GM12873 (cell line): Measurements from ENCODE around the gene METTL16.

ENCODE experiments used
- CTCF ChIP-seq: IDR thresholded peaks from 2 replicates; pipeline ENCODE4 v1.5.1; 2012; ENCODE audit warnings: low read depth, mild to moderate bottlenecking, moderate library complexity, low read length, control low read depth; ENCODE audit not compliant: insufficient read depth; ENCODE audit errors: missing control alignments

The METTL16 gene

GRCh38 chr17:2421315-2422147 lies 90.2 kb downstream of the METTL16 start:
- no peak for TF ChIP-seq CTCF

- no peak for TF ChIP-seq CTCF
Observed at GRCh38 chr17:2420176-2420575, 91.5 kb downstream of the METTL16 start.

GRCh38 chr17:2419486-2419885 lies 92.2 kb downstream of the METTL16 start:
- no peak for TF ChIP-seq CTCF

- no peak for TF ChIP-seq CTCF
Observed at GRCh38 chr17:2418572-2418971, 93.1 kb downstream of the METTL16 start.

- peak; percentile 91 for TF ChIP-seq CTCF
Observed at GRCh38 chr17:2416010-2416734, 95.5 kb downstream of the METTL16 start.

GRCh38 chr17:2415081-2415480 lies 96.6 kb downstream of the METTL16 start:
- TF ChIP-seq CTCF: no peak

- no peak for TF ChIP-seq CTCF
Observed at GRCh38 chr17:2414446-2415064, 97.1 kb downstream of the METTL16 start.
